Fibroblast of skin of left biceps (primary cell): Measurements from ENCODE around the gene CASD1.

Experiments
- DNase-seq, 2 experiments: peaks; one replicate each; pipeline ENCODE4 v3.0.0-alpha.2; 2013; ENCODE audit warnings: low read depth in 2 of 2

Gene CASD1

DNA sequence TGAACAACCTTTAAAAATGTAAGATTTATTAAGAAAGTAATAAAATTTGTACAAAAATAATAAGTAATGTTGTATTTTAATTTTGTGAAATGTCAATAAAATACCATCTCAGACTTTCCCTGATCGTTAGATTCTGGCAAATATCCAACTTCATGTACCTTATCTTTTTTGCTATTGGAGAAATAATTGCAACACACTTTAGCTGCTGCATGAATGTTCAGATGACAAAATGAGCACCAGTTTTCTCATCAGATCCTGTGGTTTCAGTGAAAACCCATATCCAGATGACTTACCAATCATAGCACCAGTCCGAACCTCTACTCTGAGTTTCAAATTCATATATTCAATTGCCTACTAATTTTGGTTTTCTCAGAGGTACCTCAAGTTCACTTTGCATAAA, 69.9 kb downstream of the CASD1 start:
- DNase-seq = no peak

DNA sequence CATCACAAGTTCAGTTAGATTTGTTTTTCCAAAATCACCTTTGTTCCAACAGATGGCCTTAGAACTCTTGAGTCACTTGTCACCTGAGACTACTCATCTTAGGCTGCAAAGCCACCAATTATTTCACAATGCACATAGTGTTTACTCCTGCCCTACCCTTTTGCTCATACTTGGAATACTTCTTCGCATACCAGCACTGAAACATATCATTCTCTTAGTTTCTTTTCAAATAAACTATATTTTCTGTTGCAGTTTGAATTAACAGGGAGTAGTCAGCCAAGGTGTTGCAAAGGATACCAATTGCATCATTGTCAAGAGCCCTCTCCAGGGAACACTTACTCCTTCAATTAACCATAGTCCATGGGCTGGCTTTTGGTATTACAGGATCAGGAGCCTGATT, 71.0 kb downstream of the CASD1 start:
- no peak for DNase-seq

DNA sequence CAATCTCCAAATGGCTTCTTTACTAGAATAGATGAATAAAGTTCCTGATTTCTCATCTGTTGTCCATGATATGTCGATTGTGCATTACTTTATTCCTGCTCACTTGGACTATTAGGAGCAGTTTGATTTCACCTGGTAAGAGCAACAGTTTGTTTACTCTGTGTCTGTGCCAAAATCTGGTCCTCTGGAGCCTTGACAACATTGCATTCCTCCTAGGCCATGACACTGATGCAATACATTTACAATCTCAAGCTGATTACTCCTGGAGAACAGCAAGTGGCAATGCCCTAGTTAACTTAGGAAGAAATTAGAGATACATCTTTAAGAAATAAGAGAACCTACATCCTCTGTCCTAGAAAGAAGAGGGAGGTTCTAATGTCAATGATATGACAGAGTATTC, 74.5 kb downstream of the CASD1 start:
- DNase-seq = no peak

- DNase-seq = no peak
These were observed 78.5 kb downstream of the CASD1 start for GRCh38 chr7:94588075-94588474.

DNA sequence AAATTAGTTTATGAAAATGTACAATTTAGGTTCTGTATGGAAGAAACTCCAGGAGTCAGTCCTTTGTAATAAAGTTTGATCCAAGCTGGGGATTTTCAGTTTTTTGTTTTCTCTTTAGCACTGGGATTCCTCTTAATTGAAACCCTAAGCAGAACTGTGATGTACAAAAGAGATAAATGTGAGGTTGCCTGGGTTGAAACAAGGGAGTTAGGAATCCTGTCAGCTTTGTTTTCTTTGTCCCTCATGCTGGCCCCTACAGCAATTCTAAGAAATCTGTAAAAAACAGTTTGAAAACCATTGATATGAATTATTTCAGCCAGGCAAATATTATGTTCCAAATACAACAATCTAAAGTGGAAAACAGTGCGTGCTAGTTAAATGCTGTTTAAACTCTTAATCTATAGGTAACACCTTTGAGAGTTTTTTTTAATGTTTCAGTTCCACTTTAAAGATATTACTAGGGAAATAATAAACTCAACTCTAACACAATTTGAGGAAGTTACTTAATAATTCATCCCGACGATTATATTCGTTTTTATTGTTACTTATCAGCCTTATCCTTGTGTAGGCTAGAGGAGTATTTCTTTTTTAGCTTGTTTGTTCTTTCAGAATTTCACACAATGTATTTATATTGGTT, 81.0 kb downstream of the CASD1 start:
- no peak for DNase-seq

DNA sequence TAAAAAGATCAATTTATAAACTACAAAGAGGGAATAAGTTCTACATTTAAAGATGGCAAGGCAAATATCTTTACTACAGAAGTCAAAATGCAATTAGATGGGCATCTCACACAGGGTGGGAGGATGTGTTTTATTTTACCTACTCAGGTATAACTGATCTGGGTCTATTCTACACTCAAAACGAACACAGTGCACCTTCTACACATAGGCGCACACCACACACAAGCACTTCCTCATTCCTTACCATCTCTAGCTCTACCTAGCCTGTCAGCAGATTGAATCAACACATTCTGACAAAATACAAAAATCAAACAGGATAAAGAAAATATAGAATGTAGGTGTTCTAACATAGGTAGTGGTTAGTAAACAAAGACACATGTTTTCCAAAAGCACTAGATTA, 81.6 kb downstream of the CASD1 start:
- no peak for DNase-seq

GRCh38 chr7:94594882-94595281, 85.3 kb downstream of the CASD1 start:
- DNase-seq = no peak

DNA sequence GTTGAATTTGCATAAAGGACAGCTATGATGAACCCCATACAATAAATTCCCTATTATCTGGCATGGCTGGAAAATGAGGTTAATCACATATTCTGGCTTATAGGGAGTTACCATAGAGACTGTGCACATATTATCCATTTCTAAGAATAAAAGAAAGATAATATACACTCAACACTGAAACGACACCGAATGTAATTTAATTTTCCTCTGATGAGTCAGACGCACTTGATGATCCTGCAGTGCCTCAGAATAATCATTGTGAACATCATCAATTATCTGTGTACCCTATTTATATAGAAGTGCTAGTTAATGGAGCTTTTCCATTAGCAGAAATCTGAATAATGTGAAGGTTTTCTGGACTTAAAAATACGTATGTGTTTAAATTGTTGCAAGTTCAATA, 86.1 kb downstream of the CASD1 start:
- no peak for DNase-seq

GRCh38 chr7:94600267-94600666, 90.7 kb downstream of the CASD1 start:
- DNase-seq = no peak

- DNase-seq = no peak
These were observed 92.6 kb downstream of the CASD1 start for GRCh38 chr7:94602181-94602580.

GRCh38 chr7:94605031-94605430, 95.4 kb downstream of the CASD1 start:
- no peak for DNase-seq
